GM15510 (cell line): Measurements from ENCODE around the gene SLC16A5.

Source experiments
- POLR2A ChIP-seq: IDR thresholded peaks from 3 replicates; pipeline ENCODE4 v1.6.1; 2011; ENCODE audit warnings: borderline replicate concordance; ENCODE audit not compliant: insufficient read length; ENCODE audit errors: extremely low read depth

SLC16A5 gene

GRCh38 chr17:75110234-75110937 lies 22.6 kb downstream of the SLC16A5 start:
- TF ChIP-seq POLR2A, result no peak

DNA sequence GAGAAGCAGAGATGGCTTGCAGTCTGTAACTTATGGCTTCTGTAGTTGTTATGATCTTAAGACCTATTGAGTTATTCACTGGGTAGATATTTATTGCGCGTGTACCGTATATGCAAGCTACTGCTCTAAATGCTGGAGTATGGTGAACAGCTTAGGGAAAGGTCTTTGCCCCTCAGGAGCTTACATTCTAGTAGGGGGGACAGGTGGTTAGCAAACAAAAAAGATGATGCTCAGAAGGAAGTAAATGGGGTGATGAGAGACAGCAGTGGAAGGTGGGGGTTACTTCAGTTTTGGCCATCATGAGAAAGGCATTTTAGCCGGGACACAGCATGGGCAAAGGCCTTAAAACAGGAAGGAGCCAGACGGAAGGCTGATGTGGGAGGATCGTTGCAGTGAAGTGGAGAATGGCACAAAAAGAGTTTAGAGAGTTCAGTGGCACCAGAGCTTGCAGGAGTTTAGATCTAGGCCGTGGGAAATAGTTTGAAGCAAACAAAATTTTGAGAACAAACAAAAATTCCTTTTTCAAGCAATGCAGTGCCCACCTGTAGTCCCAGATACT lies 24.1 kb downstream of the SLC16A5 start:
- no peak for TF ChIP-seq POLR2A

DNA sequence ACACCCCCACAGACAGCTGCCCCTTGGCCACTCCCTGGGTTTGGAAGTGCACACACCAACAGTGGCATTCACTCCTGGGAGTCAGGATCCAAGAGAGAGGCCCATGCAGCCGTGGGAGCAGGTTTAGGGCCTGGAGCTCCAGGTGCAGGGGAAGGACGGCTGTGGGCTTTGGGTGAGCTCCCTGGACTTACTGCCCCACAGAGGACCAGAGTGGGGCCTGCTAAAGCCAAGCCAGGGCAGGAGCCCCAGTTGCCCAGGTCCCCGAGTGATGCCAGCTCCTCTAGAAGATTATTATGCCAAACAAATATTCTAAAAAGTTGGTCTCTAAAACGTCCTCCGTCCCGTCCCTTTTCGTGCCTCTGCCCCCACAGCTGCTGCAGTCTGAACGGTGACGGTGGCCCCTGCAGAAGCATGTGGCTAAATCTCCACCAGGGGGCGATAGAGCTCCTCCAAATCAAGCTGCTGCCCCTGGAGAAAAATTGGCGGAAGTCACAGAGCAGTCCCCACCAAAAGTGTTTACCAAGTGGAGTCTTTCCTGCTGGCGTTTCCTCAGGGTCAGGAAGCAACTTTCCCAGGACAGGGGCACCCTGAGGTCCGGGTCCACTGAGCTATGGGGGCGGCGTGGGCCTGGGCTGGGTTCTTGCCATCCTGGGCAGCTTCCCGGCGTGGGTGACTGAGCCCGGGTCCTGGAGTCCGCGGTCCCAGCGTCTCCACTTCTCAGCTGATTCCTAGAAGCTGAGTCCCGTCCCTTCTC lies 26.2 kb downstream of the SLC16A5 start:
- TF ChIP-seq POLR2A, result no peak

- TF ChIP-seq POLR2A, result no peak
Observed at GRCh38 chr17:75114552-75115314, 27.0 kb downstream of the SLC16A5 start.

DNA sequence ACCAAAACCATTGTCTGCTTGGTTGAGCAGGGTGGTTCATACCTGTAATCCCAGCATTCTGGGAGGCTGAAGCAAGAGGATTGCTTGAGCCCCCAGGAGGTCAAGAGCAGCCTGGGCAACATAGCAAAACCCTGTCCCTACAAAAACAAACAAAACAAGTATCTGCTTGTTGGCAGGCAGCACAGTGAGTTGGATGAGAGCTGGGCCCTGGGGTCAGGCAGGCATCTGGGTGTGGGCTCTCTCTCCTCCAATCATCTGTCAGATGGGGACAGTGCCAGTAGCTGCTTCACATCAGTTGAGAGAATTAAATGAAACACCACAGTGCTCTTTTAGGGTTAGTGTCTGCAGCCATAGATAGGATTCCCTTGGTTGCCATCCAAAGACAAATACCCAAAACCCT lies 27.8 kb downstream of the SLC16A5 start:
- TF ChIP-seq POLR2A, result no peak

- no peak for TF ChIP-seq POLR2A
Observed at GRCh38 chr17:75116737-75117136, 29.0 kb downstream of the SLC16A5 start.

- TF ChIP-seq POLR2A, result no peak
Observed at GRCh38 chr17:75118307-75118706, 30.6 kb downstream of the SLC16A5 start.

DNA sequence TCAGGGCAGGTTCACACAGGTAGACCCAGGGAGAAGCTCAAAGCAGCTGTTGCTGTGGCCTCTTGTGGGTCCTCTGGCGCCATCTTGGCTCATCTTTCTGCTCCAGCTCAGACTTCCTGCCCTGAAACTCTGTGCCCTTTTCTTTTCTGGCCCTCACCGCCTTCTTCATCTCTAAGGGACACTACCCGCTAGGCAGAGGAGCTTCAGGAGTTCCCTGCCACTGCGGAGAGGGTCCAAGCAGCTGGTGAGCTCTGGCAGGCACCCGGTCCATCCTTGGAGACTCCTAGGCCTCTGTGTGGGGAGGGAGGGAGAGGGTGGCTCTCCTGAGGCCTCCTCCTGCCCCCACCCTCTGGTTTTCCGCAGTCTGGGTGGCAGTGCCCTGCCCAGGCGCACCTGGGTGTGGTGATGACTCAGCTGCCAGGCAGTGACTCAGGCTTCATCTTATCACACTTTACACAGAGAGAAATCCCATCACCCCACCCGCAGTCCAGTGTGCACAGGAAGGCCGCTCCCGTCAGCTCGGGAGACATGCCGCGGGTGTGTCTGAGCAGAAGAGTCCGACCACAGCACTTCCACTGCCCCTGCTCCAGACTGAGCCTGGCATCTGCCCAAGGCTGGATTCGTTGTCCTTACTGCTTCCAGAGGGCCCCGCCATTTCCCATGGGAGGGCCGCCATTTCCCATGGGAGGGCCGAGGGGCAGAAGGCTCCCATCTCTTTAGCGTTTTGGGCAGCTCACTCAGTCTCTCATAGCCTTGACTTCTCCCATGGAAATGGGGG lies 36.5 kb downstream of the SLC16A5 start:
- TF ChIP-seq POLR2A, result no peak

DNA sequence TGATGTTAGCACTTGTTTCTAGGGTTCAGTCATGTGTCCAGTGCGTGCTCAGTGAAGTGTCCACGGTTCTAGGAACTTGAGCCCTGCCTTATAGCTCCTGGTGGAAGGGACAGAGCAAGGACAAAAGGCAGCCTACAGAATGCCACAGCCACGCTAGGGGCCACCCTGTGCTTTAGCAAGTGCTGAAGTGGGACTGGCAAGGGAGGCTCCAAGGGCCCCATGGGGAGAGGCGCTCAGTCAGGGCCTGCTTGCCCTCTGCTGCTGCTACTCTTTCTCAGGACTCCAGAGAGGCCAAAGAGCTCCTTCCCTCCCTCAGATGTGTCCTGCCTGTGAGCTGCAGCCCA lies 37.0 kb downstream of the SLC16A5 start:
- no peak for TF ChIP-seq POLR2A

GRCh38 chr17:75125984-75126383 lies 38.2 kb downstream of the SLC16A5 start:
- TF ChIP-seq POLR2A, result no peak

GRCh38 chr17:75126954-75127353 lies 39.2 kb downstream of the SLC16A5 start:
- no peak for TF ChIP-seq POLR2A

DNA sequence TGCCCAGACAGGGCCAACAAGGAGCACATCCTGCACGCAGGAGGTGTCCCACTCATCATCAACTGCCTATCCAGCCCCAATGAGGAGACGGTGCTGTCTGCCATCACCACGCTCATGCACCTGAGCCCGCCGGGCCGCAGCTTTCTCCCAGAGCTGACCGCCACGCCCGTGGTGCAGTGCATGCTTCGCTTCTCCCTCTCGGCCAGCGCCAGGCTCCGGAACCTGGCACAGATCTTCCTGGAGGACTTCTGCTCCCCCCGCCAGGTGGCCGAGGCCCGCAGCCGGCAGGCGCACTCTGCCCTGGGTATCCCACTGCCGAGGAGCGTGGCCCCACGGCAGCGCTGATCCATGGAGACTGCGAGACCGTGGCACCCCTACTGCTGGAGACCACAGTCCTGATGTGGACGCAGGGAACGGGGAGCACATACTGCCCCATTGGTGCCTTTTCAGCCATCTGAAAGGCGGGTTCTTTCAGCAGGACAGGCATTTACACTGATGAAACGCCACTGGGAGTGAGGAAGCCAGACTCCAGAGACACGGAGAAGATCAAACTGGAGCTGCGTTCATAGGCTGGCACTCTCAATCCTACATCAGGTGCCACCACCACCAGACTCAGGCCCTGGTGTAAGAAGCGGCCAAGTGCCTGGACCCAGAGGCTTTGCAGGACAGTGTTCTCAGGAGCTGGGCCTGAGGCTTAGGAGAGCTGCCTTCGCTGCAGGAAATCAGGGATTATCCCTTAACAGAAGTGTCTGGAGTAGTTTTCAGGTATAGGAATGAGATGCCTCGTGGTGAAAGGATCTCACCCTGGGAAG lies 41.1 kb downstream of the SLC16A5 start:
- no peak for TF ChIP-seq POLR2A

GRCh38 chr17:75129576-75129975 lies 41.8 kb downstream of the SLC16A5 start:
- TF ChIP-seq POLR2A, result no peak
